ENCODE measurements around the gene LRPPRC.

Gene LRPPRC

DNA sequence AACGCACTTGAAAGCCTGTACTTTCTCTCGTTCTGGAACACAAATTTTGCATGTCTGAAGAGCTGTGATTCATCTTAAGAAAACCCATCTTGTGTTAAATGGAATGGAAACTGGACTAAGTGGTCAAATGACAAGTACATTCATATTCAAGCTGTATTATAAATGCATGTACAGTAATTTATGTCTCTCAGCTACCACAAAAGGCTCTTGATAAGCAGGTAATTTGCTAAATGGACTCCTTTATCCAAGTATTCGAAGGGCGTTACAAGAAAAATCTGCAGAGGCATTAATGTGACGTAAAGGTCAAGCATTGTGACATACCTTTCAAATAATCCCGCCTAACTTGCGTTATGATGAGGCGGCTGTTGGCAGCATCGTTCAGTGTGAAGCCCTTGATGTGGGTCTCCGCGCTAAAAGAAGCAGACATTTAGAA is 90.4 kb downstream of the LRPPRC start:
- DNase-seq (ENCODE audit: low read depth in 1 of 2, low spot score in 1 of 2): no peak
- no peak overlapping the region for H3K4me3 ChIP-seq (replicated peaks; ENCODE audit: insufficient read depth, low read length)
- TF ChIP-seq, protein P1, sequence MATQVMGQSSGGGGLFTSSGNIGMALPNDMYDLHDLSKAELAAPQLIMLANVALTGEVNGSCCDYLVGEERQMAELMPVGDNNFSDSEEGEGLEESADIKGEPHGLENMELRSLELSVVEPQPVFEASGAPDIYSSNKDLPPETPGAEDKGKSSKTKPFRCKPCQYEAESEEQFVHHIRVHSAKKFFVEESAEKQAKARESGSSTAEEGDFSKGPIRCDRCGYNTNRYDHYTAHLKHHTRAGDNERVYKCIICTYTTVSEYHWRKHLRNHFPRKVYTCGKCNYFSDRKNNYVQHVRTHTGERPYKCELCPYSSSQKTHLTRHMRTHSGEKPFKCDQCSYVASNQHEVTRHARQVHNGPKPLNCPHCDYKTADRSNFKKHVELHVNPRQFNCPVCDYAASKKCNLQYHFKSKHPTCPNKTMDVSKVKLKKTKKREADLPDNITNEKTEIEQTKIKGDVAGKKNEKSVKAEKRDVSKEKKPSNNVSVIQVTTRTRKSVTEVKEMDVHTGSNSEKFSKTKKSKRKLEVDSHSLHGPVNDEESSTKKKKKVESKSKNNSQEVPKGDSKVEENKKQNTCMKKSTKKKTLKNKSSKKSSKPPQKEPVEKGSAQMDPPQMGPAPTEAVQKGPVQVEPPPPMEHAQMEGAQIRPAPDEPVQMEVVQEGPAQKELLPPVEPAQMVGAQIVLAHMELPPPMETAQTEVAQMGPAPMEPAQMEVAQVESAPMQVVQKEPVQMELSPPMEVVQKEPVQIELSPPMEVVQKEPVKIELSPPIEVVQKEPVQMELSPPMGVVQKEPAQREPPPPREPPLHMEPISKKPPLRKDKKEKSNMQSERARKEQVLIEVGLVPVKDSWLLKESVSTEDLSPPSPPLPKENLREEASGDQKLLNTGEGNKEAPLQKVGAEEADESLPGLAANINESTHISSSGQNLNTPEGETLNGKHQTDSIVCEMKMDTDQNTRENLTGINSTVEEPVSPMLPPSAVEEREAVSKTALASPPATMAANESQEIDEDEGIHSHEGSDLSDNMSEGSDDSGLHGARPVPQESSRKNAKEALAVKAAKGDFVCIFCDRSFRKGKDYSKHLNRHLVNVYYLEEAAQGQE (IDR thresholded peaks at IDR 0.05; ENCODE audit: insufficient replicate concordance, low read depth): no peak
- TF ChIP-seq, protein P2, sequence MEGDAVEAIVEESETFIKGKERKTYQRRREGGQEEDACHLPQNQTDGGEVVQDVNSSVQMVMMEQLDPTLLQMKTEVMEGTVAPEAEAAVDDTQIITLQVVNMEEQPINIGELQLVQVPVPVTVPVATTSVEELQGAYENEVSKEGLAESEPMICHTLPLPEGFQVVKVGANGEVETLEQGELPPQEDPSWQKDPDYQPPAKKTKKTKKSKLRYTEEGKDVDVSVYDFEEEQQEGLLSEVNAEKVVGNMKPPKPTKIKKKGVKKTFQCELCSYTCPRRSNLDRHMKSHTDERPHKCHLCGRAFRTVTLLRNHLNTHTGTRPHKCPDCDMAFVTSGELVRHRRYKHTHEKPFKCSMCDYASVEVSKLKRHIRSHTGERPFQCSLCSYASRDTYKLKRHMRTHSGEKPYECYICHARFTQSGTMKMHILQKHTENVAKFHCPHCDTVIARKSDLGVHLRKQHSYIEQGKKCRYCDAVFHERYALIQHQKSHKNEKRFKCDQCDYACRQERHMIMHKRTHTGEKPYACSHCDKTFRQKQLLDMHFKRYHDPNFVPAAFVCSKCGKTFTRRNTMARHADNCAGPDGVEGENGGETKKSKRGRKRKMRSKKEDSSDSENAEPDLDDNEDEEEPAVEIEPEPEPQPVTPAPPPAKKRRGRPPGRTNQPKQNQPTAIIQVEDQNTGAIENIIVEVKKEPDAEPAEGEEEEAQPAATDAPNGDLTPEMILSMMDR (IDR thresholded peaks at IDR 0.05; ENCODE audit: insufficient read depth, low read length): no peak
- TF ChIP-seq GABPA (IDR thresholded peaks at IDR 0.05; ENCODE audit: low read depth) (no peak), POLR2AphosphoS5 (IDR thresholded peaks at IDR 0.05; ENCODE audit: low read depth) (no peak), SPI1 (IDR thresholded peaks at IDR 0.05; ENCODE audit: borderline replicate concordance, low read depth) (no peak)
- H3K27ac ChIP-seq (replicated peaks): no peak overlapping the region
- H3K27me3 ChIP-seq (ENCODE audit: insufficient read depth, poor library complexity, severe bottlenecking): no peaks in the 10 kb centered on the region

DNA sequence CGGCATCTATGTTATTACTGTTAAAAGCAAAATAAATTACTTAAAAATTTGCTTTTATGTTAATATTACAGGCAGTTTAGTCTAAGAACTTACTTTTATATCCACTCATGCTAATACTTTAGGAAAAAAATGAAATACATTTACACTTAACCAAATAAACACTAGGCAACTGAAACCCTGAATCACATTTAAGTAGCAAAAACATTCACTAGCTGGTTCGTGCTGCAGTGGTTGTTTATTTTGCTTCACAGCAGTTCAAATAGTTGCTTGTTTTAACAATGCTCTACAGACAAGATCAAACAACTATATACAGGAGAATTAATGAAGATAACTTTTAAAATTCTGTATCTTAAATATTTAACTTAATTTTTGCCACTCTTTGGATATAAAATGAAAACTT is 96.2 kb downstream of the LRPPRC start:
- TF ChIP-seq, protein P2 (IDR thresholded peaks at IDR 0.05; ENCODE audit: insufficient read depth, low read length): no peak
- TF ChIP-seq, protein P1 (IDR thresholded peaks at IDR 0.05; ENCODE audit: insufficient replicate concordance, low read depth): no peak
- TF ChIP-seq SPI1 (IDR thresholded peaks at IDR 0.05; ENCODE audit: borderline replicate concordance, low read depth) (no peak), GABPA (IDR thresholded peaks at IDR 0.05; ENCODE audit: low read depth) (no peak), POLR2AphosphoS5 (IDR thresholded peaks at IDR 0.05; ENCODE audit: low read depth) (no peak)
- Histone ChIP-seq H3K4me3 (replicated peaks; ENCODE audit: insufficient read depth, low read length) (no peak overlapping the region), H3K27me3 (ENCODE audit: insufficient read depth, poor library complexity, severe bottlenecking) (no peaks in the 10 kb centered on the region), H3K27ac (replicated peaks) (no peak overlapping the region)
- DNase-seq (ENCODE audit: low read depth in 1 of 2, low spot score in 1 of 2): no peak

DNA sequence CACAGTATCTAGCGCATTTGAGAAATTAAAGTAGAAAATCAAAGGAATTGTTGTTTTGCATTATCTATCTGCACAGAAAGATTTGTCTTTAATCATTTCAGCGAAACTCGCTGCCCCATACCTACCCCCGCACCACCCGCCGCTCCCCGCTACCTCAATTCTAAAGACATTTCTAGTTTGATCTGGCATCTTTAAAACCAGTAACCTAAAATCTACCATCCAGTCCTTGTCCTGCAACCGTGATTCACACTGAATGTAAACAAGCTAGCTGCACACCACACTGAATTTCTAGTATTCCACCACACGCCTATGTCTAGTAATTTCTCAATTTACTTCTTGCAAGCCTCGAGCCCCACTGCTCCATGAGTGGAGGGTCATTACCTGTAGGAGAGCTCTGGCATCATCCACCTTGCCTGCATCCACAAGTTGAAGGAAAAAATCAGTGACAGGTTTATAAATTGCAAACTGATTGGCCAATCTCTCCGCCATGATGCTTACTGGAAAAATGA is 96.9 kb downstream of the LRPPRC start:
- no peak for DNase-seq (ENCODE audit: low read depth in 1 of 2, low spot score in 1 of 2)
- Histone ChIP-seq H3K27me3 (ENCODE audit: insufficient read depth, poor library complexity, severe bottlenecking) (no peaks in the 10 kb centered on the region), H3K27ac (replicated peaks) (no peak overlapping the region), H3K4me3 (replicated peaks; ENCODE audit: insufficient read depth, low read length) (no peak overlapping the region)
- TF ChIP-seq, protein P1 (IDR thresholded peaks at IDR 0.05; ENCODE audit: insufficient replicate concordance, low read depth): no peak
- TF ChIP-seq GABPA (IDR thresholded peaks at IDR 0.05; ENCODE audit: low read depth) (no peak), SPI1 (IDR thresholded peaks at IDR 0.05; ENCODE audit: borderline replicate concordance, low read depth) (no peak), POLR2AphosphoS5 (IDR thresholded peaks at IDR 0.05; ENCODE audit: low read depth) (no peak)
- TF ChIP-seq, protein P2 (IDR thresholded peaks at IDR 0.05; ENCODE audit: insufficient read depth, low read length): no peak
